ENCODE results near the gene PITPNB. TPM values are rescaled to one million over a fixed set of nuclear protein-coding genes. Genes with fewer than 3 reads are reported as not detected.

PITPNB gene
- total RNA-seq, 1 donor from 2014 or later: 86.6 TPM

- no peak for TF ChIP-seq CTCF (IDR thresholded peaks at IDR 0.05)
- Mint-ChIP-seq H3K4me1 (ENCODE audit: unreplicated experiment) (peaks cover 39% of the 10 kb centered on the region), H3K27ac (ENCODE audit: unreplicated experiment) (peak overlapping the region; percentile 78), H3K4me3 (ENCODE audit: unreplicated experiment) (peak overlapping the region; percentile 86), H3K27me3 (ENCODE audit: unreplicated experiment) (no peaks in the 10 kb centered on the region), H3K9me3 (ENCODE audit: unreplicated experiment) (no peaks in the 10 kb centered on the region), H3K36me3 (ENCODE audit: unreplicated experiment) (peaks cover 4% of the 10 kb centered on the region)
- DNase-seq (ENCODE audit: extremely low spot score, unreplicated experiment): no peak
These were observed 116.5 kb downstream of the PITPNB start for GRCh38 chr22:27802346-27803073.

Small RNAs within 50 kb of the gene (microRNA-seq; reads per million reads assigned to microRNA genes)
- gene MIR3199-1 (ENCODE audit: unreplicated experiment): not detected
- gene MIR3199-2 (ENCODE audit: unreplicated experiment): not detected

Other genes with a start within 250 kb of the PITPNB start
- 145 and 153 TPM in 2 replicates for gene MN1, start 117.5 kb downstream of the PITPNB start, total RNA-seq

Measured in osteocyte (in vitro differentiated cells).